ENCODE measurements around the gene OLFM4.
A peak's percentile ranks its signal among the peaks of the same experiment; 100 is the strongest.

The OLFM4 gene

DNA sequence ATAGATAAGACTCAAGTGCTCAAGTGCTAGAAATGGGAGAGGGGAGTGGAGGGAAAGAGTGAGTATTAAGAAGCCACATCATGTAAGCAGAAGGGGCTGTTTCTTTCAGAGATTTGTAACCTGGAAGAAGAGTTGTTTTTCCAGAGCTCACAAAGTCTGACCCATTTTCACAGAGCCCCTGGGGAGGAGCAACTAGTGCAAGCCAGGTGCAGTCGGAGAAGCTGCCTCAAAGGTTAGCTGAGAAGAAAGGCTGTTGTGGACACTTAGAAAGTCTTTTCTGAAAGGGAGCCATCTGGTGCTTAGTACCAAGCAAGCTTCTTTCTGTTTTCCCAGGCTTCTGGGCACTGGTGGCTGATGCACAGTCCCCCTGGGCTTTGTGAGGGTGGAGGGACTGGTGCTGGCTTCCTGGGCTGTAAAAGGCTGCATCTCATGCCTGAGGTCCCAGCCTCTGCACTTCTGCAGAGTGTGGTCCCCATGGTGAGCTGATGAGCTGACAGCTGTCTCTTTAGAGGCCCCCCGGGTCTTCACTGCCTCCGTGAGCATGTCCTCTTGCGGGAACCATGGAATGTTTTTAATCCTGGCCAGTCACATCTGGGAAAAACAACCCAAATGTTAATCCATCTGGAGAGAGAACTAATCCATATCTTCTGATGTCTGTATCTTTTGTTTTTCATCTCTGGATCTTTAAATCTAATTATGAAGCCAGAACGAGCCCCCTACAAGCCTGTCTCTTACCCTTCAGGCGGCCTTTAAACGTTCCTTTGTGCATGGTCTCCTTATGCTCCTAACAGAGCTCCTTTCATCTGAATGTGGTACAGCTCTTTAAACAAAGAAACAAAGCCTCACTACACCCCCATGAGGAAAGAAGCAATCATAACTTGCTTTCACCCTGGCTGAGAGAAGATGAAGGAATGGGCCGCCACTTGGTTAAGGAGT is 40.2 kb downstream of the OLFM4 start:
- Histone ChIP-seq H3K9me3 (ENCODE audit: control insufficient read depth, insufficient read depth, low read length) (no peaks in the 10 kb centered on the region), H3K4me3 (ENCODE audit: low read depth, low read length) (no peak overlapping the region), H3K27me3 (ENCODE audit: control insufficient read depth, insufficient read depth, low read length) (no peaks in the 10 kb centered on the region), H3K4me1 (ENCODE audit: control insufficient read depth, insufficient read depth, low read length) (no peaks in the 10 kb centered on the region; the same call in 1 of the 2 replicates), H3K36me3 (ENCODE audit: control insufficient read depth, insufficient read depth, low read length) (no peaks in the 10 kb centered on the region), H3K27ac (ENCODE audit: low read depth, low read length) (no peak overlapping the region), H3K9ac (ENCODE audit: low read depth, low read length) (no peak overlapping the region)

- H3K4me1 ChIP-seq (ENCODE audit: control insufficient read depth, insufficient read depth, low read length): peaks cover 2% of the 10 kb centered on the region; the same call in 1 of the 2 replicates
- H3K27me3 ChIP-seq (ENCODE audit: control insufficient read depth, insufficient read depth, low read length): no peaks in the 10 kb centered on the region
- H3K9ac ChIP-seq (ENCODE audit: low read depth, low read length): no peak overlapping the region
- H3K4me3 ChIP-seq (ENCODE audit: low read depth, low read length): no peak overlapping the region
- no peak overlapping the region for H3K27ac ChIP-seq (ENCODE audit: low read depth, low read length)
- H3K9me3 ChIP-seq (ENCODE audit: control insufficient read depth, insufficient read depth, low read length): no peaks in the 10 kb centered on the region
- H3K36me3 ChIP-seq (ENCODE audit: control insufficient read depth, insufficient read depth, low read length): no peaks in the 10 kb centered on the region
Measured at GRCh38 chr13:53069800-53070199, 41.2 kb downstream of the OLFM4 start.

DNA sequence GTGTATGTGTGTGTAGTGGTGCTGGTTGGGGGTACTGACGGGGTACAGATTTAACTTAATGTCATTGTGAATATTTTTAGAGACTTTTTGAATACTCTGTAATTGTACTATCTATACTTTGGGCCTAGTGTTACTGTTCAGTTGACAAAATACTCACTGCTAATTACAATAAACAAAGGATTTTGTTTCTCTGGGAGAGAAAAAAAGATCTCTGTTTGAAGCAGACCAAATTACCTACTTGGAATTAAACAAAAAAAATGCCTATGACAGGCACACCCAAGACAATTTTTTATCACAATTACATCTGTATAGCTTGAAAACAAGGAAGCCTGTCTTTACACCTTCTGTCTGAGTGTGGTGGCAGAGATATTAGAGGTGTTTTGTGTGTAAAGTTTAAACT is 45.1 kb downstream of the OLFM4 start:
- Histone ChIP-seq H3K9me3 (ENCODE audit: control insufficient read depth, insufficient read depth, low read length) (0 out of 2 replicates have a peak, but pooled peaks cover 4% of the 10 kb centered on the region), H3K27ac (ENCODE audit: low read depth, low read length) (no peak overlapping the region), H3K4me1 (ENCODE audit: control insufficient read depth, insufficient read depth, low read length) (peaks cover 10% of the 10 kb centered on the region), H3K36me3 (ENCODE audit: control insufficient read depth, insufficient read depth, low read length) (no peaks in the 10 kb centered on the region), H3K27me3 (ENCODE audit: control insufficient read depth, insufficient read depth, low read length) (no peaks in the 10 kb centered on the region), H3K4me3 (ENCODE audit: low read depth, low read length) (no peak overlapping the region), H3K9ac (ENCODE audit: low read depth, low read length) (no peak overlapping the region)

- H3K4me1 ChIP-seq (ENCODE audit: control insufficient read depth, insufficient read depth, low read length): peaks cover 10% of the 10 kb centered on the region
- 0 out of 2 replicates have a peak, but pooled peaks cover 4% of the 10 kb centered on the region for H3K9me3 ChIP-seq (ENCODE audit: control insufficient read depth, insufficient read depth, low read length)
- no peak overlapping the region for H3K4me3 ChIP-seq (ENCODE audit: low read depth, low read length)
- no peak overlapping the region for H3K9ac ChIP-seq (ENCODE audit: low read depth, low read length)
- no peak overlapping the region for H3K27ac ChIP-seq (ENCODE audit: low read depth, low read length)
- H3K36me3 ChIP-seq (ENCODE audit: control insufficient read depth, insufficient read depth, low read length): no peaks in the 10 kb centered on the region
- H3K27me3 ChIP-seq (ENCODE audit: control insufficient read depth, insufficient read depth, low read length): no peaks in the 10 kb centered on the region
Measured at GRCh38 chr13:53074114-53074513, 45.5 kb downstream of the OLFM4 start.

DNA sequence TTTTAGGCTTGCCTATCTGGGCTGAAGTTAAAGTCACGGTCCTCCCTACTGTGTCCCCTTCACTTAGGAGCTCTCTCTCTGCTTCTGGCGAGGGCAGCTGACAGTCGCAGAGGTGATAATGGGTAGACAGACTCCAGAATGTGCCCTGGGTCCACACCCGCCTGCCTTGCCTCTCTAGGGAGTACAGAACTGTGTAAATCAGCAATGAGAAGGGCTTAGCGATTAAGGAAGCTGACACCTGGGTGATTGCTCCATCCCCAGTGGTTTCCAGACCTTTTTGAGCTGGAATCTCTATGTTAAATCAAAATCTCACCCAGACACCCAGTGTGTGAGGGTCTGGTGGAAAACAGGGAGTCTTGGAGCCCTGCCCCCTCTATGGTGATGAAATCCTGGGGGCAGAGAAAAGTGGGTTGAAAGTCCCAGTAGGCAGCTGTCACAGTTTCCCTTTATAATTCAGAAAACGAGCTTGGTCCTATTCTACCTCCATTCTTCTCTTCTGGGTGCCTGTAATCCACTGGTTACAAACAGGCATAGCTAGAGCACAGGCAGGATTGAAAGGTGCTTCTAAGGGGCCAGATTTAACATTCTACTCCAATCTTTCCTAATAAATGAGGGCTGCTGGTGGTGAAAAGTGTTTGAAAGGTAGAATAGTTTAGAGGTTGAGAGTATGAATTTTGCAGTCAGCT is 46.9 kb downstream of the OLFM4 start:
- Histone ChIP-seq H3K4me3 (ENCODE audit: low read depth, low read length) (no peak overlapping the region), H3K9ac (ENCODE audit: low read depth, low read length) (no peak overlapping the region), H3K36me3 (ENCODE audit: control insufficient read depth, insufficient read depth, low read length) (no peaks in the 10 kb centered on the region), H3K4me1 (ENCODE audit: control insufficient read depth, insufficient read depth, low read length) (peaks cover 10% of the 10 kb centered on the region), H3K27ac (ENCODE audit: low read depth, low read length) (peak overlapping the region; percentile 31), H3K27me3 (ENCODE audit: control insufficient read depth, insufficient read depth, low read length) (no peaks in the 10 kb centered on the region), H3K9me3 (ENCODE audit: control insufficient read depth, insufficient read depth, low read length) (0 out of 2 replicates have a peak, but pooled peaks cover 4% of the 10 kb centered on the region)

GRCh38 chr13:53079691-53080090 is 51.1 kb downstream of the OLFM4 start:
- H3K27me3 ChIP-seq (ENCODE audit: control insufficient read depth, insufficient read depth, low read length): no peaks in the 10 kb centered on the region
- H3K9ac ChIP-seq (ENCODE audit: low read depth, low read length): no peak overlapping the region
- no peak overlapping the region for H3K27ac ChIP-seq (ENCODE audit: low read depth, low read length)
- H3K4me1 ChIP-seq (ENCODE audit: control insufficient read depth, insufficient read depth, low read length): peaks cover 8% of the 10 kb centered on the region
- no peaks in the 10 kb centered on the region for H3K36me3 ChIP-seq (ENCODE audit: control insufficient read depth, insufficient read depth, low read length)
- no peak overlapping the region for H3K4me3 ChIP-seq (ENCODE audit: low read depth, low read length)
- 0 out of 2 replicates have a peak, but pooled peaks cover 9% of the 10 kb centered on the region for H3K9me3 ChIP-seq (ENCODE audit: control insufficient read depth, insufficient read depth, low read length)

DNA sequence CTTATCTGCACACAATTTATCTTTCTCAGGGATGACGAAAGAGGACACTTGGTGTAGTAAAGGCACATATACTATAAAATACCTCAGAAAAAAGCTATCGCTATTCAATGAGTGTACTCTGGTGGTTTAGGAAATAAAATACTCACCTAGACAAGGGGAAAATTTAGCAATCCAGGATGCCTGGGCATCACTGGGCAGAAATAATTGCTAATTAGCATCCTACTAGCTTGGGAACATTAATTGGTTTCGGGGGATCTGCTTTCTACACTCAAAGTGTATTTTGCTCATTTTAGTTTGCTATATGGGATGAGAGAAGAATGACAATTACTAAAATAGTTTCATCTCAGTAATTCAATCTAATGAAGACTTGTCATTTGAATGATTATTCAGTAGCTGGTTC is 60.3 kb downstream of the OLFM4 start:
- no peak overlapping the region for H3K4me3 ChIP-seq (ENCODE audit: low read depth, low read length)
- no peaks in the 10 kb centered on the region for H3K4me1 ChIP-seq (ENCODE audit: control insufficient read depth, insufficient read depth, low read length)
- H3K9ac ChIP-seq (ENCODE audit: low read depth, low read length): no peak overlapping the region
- no peak overlapping the region for H3K27ac ChIP-seq (ENCODE audit: low read depth, low read length)
- H3K27me3 ChIP-seq (ENCODE audit: control insufficient read depth, insufficient read depth, low read length): no peaks in the 10 kb centered on the region
- 0 out of 2 replicates have a peak, but pooled peaks cover 5% of the 10 kb centered on the region for H3K9me3 ChIP-seq (ENCODE audit: control insufficient read depth, insufficient read depth, low read length)
- no peaks in the 10 kb centered on the region for H3K36me3 ChIP-seq (ENCODE audit: control insufficient read depth, insufficient read depth, low read length)

GRCh38 chr13:53089951-53090350 is 61.3 kb downstream of the OLFM4 start:
- H3K4me1 ChIP-seq (ENCODE audit: control insufficient read depth, insufficient read depth, low read length): no peaks in the 10 kb centered on the region
- H3K36me3 ChIP-seq (ENCODE audit: control insufficient read depth, insufficient read depth, low read length): no peaks in the 10 kb centered on the region
- no peak overlapping the region for H3K9ac ChIP-seq (ENCODE audit: low read depth, low read length)
- H3K9me3 ChIP-seq (ENCODE audit: control insufficient read depth, insufficient read depth, low read length): no peaks in the 10 kb centered on the region
- H3K27me3 ChIP-seq (ENCODE audit: control insufficient read depth, insufficient read depth, low read length): no peaks in the 10 kb centered on the region
- H3K4me3 ChIP-seq (ENCODE audit: low read depth, low read length): no peak overlapping the region
- no peak overlapping the region for H3K27ac ChIP-seq (ENCODE audit: low read depth, low read length)

GRCh38 chr13:53090461-53090860 is 61.8 kb downstream of the OLFM4 start:
- Histone ChIP-seq H3K36me3 (ENCODE audit: control insufficient read depth, insufficient read depth, low read length) (no peaks in the 10 kb centered on the region), H3K9ac (ENCODE audit: low read depth, low read length) (no peak overlapping the region), H3K4me3 (ENCODE audit: low read depth, low read length) (no peak overlapping the region)

DNA sequence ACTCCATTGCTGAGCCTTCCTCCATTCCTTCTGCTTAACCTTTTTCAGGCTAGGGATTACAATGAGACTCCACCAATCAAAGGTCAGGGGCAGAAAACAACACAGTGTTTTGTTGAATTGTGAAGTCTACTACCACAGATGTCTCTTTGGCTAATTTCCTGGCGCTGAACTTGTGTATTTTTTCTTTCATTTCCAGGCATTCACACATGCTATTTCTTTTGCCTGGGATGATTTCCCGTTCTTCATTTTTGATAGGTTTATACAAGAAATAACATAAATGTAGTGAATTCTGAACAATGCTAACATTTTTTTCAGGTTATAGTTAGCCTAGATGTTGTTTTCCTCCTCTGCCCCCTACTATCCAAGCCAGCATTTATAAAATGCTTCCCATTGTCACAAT is 64.3 kb downstream of the OLFM4 start:
- Histone ChIP-seq H3K9ac (ENCODE audit: low read depth, low read length) (no peak overlapping the region), H3K27ac (ENCODE audit: low read depth, low read length) (no peak overlapping the region), H3K27me3 (ENCODE audit: control insufficient read depth, insufficient read depth, low read length) (no peaks in the 10 kb centered on the region), H3K9me3 (ENCODE audit: control insufficient read depth, insufficient read depth, low read length) (no peaks in the 10 kb centered on the region), H3K4me3 (ENCODE audit: low read depth, low read length) (no peak overlapping the region), H3K4me1 (ENCODE audit: control insufficient read depth, insufficient read depth, low read length) (no peaks in the 10 kb centered on the region), H3K36me3 (ENCODE audit: control insufficient read depth, insufficient read depth, low read length) (no peaks in the 10 kb centered on the region)

More at GRCh38 chr13:53090461-53090860, 61.8 kb downstream of the OLFM4 start:
- Histone ChIP-seq H3K27ac (ENCODE audit: low read depth, low read length) (no peak overlapping the region), H3K4me1 (ENCODE audit: control insufficient read depth, insufficient read depth, low read length) (no peaks in the 10 kb centered on the region), H3K9me3 (ENCODE audit: control insufficient read depth, insufficient read depth, low read length) (no peaks in the 10 kb centered on the region), H3K27me3 (ENCODE audit: control insufficient read depth, insufficient read depth, low read length) (no peaks in the 10 kb centered on the region)

- Histone ChIP-seq H3K27ac (ENCODE audit: low read depth, low read length) (no peak overlapping the region), H3K4me3 (ENCODE audit: low read depth, low read length) (no peak overlapping the region), H3K36me3 (ENCODE audit: control insufficient read depth, insufficient read depth, low read length) (no peaks in the 10 kb centered on the region), H3K9me3 (ENCODE audit: control insufficient read depth, insufficient read depth, low read length) (no peaks in the 10 kb centered on the region), H3K4me1 (ENCODE audit: control insufficient read depth, insufficient read depth, low read length) (no peaks in the 10 kb centered on the region), H3K9ac (ENCODE audit: low read depth, low read length) (no peak overlapping the region), H3K27me3 (ENCODE audit: control insufficient read depth, insufficient read depth, low read length) (no peaks in the 10 kb centered on the region)
Measured at GRCh38 chr13:53098455-53098854, 69.8 kb downstream of the OLFM4 start.

Data from HUES48 (cell line).